NCI-H2227 (cell line): ENCODE data around the gene GNA12.

Experiments used
- DNase-seq: peaks from one replicate; lab custom pipeline; 2025; ENCODE audit not compliant: unreplicated experiment; lab: John Stamatoyannopoulos, UW

Gene GNA12

GRCh38 chr7:2786607-2787116 lies 57.4 kb downstream of the GNA12 start:
- no peak for DNase-seq

DNA sequence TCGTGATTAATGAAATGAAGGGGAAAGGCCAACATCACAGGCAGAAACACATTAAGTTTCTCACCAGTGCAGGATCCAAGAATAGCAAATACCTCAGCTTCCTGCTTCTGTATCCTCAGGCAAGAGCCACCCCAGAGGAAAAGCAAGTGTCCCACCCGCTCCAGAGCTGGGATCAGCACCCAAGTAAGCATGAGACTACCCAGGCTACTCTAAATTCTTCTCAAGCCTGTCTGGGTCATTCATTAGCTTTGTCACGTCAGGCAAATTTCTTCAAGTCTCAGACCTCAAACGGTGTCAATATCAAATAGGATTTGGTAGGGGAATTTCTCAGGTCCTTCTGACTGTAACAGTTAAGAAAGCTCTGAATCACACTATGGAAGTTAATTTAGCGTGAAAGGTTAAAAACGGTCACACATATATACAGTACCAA lies 59.0 kb downstream of the GNA12 start:
- DNase-seq: no peak

- DNase-seq: no peak
Observed at GRCh38 chr7:2782565-2782964, 61.5 kb downstream of the GNA12 start.

DNA sequence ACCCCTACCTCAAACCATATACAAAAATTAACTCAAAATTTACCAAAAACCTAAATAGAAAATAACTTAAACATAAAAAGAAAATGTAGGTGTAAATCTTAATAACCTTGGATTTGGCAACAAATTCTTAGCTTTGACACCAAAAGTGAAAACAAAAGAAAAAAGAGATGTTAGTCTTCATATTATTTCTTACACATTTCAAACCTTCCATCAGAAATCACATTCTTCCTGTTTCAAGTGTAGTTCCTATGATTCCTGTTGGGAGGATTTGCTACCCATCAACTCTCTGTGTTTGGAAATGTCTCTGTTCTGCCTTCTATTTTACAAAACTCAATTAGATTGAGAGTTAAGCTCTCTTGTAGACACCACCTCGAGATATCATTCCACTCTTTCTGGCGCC lies 62.0 kb downstream of the GNA12 start:
- DNase-seq: no peak

- no peak for DNase-seq
Observed at GRCh38 chr7:2781636-2782035, 62.5 kb downstream of the GNA12 start.

GRCh38 chr7:2779051-2779450 lies 65.1 kb downstream of the GNA12 start:
- DNase-seq: no peak

GRCh38 chr7:2777898-2778535 lies 66.1 kb downstream of the GNA12 start:
- DNase-seq: no peak

DNA sequence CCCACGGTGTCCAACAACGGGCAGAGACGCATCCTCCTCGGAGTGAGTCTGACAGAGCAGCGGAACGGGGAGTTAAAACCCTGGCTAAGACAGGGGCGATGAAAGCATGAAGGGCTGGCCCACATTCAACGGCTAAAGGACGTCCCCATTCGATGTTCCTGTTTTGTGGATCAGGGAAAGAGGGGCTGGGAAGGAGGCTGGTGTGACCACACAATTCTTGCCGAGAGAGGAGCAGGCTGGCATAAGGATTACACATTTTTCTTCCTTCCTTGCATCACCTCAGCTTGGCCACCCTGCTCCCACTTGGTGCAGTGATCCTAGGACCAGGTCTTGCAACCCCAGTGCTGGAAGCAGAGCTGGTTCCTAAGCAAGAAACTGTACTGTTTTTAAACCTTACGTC lies 67.7 kb downstream of the GNA12 start:
- no peak for DNase-seq

- DNase-seq: no peak
Observed at GRCh38 chr7:2775785-2776184, 68.3 kb downstream of the GNA12 start.

GRCh38 chr7:2775376-2775775 lies 68.7 kb downstream of the GNA12 start:
- DNase-seq: no peak

- no peak for DNase-seq
Observed at GRCh38 chr7:2774935-2775334, 69.2 kb downstream of the GNA12 start.

- DNase-seq: no peak
Observed at GRCh38 chr7:2774280-2774679, 69.8 kb downstream of the GNA12 start.

- no peak for DNase-seq
Observed at GRCh38 chr7:2773608-2774007, 70.5 kb downstream of the GNA12 start.

- no peak for DNase-seq
Observed at GRCh38 chr7:2771274-2771731, 72.8 kb downstream of the GNA12 start.

DNA sequence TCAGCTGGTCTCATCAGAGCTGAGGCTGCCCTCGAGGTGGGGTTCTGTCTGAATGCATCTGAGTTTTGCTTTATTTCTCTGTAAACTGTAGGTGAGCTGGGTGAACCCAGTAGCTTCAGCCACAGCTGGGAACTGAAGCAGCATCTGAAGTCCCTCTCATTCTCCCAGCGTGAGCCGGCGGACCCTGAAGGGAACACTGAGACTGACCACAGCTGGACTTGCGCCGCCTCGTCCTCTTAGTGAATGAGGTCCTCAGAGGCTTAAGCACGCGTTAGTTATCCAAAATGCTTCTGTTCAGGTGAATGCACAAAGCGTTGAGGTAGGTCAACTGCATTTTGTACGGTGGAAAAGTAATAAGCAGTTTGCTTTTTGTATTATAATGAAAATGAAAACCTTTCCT lies 79.5 kb downstream of the GNA12 start:
- DNase-seq: no peak

GRCh38 chr7:2763597-2763996 lies 80.5 kb downstream of the GNA12 start:
- DNase-seq: no peak

DNA sequence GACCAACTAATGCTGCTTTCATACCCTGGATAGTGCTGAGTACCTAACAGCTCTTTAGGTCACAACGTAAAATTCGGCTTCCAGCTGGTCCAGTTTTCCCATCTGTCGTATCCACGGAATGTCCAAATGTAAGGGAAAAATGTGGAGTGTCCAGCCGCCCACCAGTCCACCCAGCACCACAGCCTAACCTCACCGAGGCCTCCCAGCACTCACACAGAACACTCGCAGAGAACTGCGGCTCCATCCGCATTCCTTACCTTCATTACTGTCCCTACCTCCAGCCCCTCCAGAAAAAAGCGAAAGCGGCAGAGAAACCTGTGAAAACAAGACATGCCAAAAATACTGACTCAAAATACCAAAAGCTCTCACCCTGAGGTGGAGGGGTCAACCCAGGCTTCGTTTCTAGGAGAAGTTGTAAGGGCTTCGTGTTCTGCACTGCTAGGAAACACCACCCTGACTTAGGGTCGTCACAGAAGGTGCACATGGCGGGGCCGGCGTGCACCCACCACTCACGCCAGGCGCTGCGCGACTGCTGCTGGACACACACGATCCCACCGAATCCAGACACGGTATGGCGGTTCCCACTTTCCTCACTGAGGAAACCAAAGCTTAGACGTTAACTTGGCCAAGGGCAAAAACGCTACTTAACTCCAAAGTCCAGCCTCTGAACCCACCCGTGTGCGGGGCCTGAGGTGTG lies 82.2 kb downstream of the GNA12 start:
- DNase-seq: no peak

DNA sequence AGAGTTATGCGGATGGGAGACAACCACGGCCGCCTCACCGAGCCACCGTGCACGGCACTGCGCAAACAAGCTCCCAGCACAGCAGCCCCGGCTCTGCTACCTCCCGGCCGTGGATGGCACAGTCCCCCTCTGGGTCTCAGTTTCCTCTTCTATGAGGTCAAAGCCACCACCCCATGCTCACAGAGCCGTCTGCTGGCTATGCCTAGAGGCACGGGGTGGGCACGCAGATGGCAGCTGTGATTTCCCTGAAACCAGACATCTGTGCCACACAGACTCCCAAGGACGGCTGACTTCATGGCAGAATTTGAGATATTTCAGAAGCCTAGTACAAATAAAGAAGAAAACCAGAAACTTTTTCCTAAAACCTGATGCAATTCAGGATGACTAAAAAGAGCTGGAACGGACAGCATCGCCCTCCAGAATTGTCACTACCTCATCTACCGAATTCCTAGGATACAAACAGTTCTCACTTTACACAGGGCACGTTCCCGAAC lies 82.9 kb downstream of the GNA12 start:
- DNase-seq: no peak

GRCh38 chr7:2760098-2760889 lies 83.8 kb downstream of the GNA12 start:
- peak; percentile 21 for DNase-seq

DNA sequence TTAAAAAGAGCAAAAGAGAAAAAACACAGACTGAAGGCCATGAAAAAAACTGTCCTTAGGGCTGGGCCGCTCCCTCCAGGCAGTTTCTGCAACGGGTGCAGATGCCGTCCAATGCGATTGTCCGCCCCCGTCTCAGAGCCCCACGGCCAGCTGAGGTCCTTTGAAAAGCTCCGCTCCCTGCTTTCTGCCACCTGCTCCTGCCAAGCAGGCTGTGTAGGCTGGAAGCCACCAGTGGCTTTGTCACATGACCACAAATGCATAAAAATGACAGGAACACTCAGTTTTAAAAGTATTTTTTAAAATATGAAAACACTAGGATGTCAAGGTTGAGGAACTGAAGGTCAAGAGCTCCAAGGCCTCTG lies 84.4 kb downstream of the GNA12 start:
- peak; percentile 14 for DNase-seq
